HAP-1 (cell line): ENCODE measurements around the gene FGR.
"Not testable (repeated sequence)": the region's sequence is repeated elsewhere in the genome, so short reads cannot be mapped to it uniquely, and the experiment has no call there.

Source experiments
- DNase-seq, 2 experiments: peaks; one replicate each; pipeline ENCODE4 v3.0.0-alpha.2; 2016 to 2020; ENCODE audit warnings: low spot score in 2 of 2
- H3K27me3 ChIP-seq: fragments of 250-450 bp; sonication (Bioruptor Pico); 2 replicates; pipeline ENCODE4 v1.5.1; 2020; ENCODE audit warnings: low read depth, mild to moderate bottlenecking, moderate library complexity
- H3K36me3 ChIP-seq: fragments of 250-450 bp; sonication (Bioruptor Pico); replicated peaks from 2 replicates; pipeline ENCODE4 v1.5.1; 2020; ENCODE audit warnings: mild to moderate bottlenecking
- H3K4me1 ChIP-seq: fragments of 250-450 bp; sonication (Bioruptor Pico); 2 replicates; pipeline ENCODE4 v1.5.1; 2020; ENCODE audit warnings: mild to moderate bottlenecking
- H3K4me3 ChIP-seq: fragments of 250-450 bp; sonication (Bioruptor Pico); 2 replicates; pipeline ENCODE4 v1.5.1; 2020; ENCODE audit warnings: mild to moderate bottlenecking, moderate library complexity
- H3K9me3 ChIP-seq: fragments of 250-450 bp; sonication (Bioruptor Pico); 2 replicates; pipeline ENCODE4 v1.5.1; 2020; ENCODE audit warnings: mild to moderate bottlenecking, moderate library complexity
- in situ Hi-C: fragments of 300-500 bp; cut with MboI; formaldehyde crosslinking; loops from 3 replicates; pipeline ENCODE4 v1.14.3; 2020; ENCODE audit warnings: low sequenced_read_pairs, inconsistent platforms, mixed read lengths

FGR gene

GRCh38 chr1:27623327-27624212, 11.4 kb downstream of the FGR start:
- in situ Hi-C loops, result no loop called here
- no peak overlapping the region for H3K4me3 ChIP-seq
- H3K9me3 ChIP-seq, result no peaks in the 10 kb centered on the region
- no peaks in the 10 kb centered on the region for H3K36me3 ChIP-seq
- peaks cover 8% of the 10 kb centered on the region for H3K4me1 ChIP-seq
- H3K27me3 ChIP-seq, result no peaks in the 10 kb centered on the region
- DNase-seq, result no peak

- in situ Hi-C loops, result no loop called here
- peak; percentile 44 to 62 for DNase-seq
- H3K9me3 ChIP-seq, result no peaks in the 10 kb centered on the region
Measured at GRCh38 chr1:27622828-27623227, 12.2 kb downstream of the FGR start.

GRCh38 chr1:27621051-27621920, 13.7 kb downstream of the FGR start:
- in situ Hi-C loops, result no loop called here

More at GRCh38 chr1:27622828-27623227, 12.2 kb downstream of the FGR start:
- Histone ChIP-seq H3K27me3 (no peaks in the 10 kb centered on the region), H3K4me1 (peaks cover 8% of the 10 kb centered on the region), H3K36me3 (no peaks in the 10 kb centered on the region), H3K4me3 (no peak overlapping the region)

GRCh38 chr1:27619782-27620438, 15.1 kb downstream of the FGR start:
- H3K4me3 ChIP-seq, H3K4me1 ChIP-seq, DNase-seq, H3K27me3 ChIP-seq, in situ Hi-C loops, H3K9me3 ChIP-seq, H3K36me3 ChIP-seq: not testable (repeated sequence)

More at GRCh38 chr1:27621051-27621920, 13.7 kb downstream of the FGR start:
- no peaks in the 10 kb centered on the region for H3K36me3 ChIP-seq
- DNase-seq, result no peak
- peaks cover 8% of the 10 kb centered on the region for H3K4me1 ChIP-seq
- H3K27me3 ChIP-seq, result no peaks in the 10 kb centered on the region
- H3K9me3 ChIP-seq, result no peaks in the 10 kb centered on the region
- no peak overlapping the region for H3K4me3 ChIP-seq

- in situ Hi-C loops, result no loop called here
- no peak for DNase-seq
- Histone ChIP-seq H3K4me1 (peaks cover 8% of the 10 kb centered on the region), H3K36me3 (no peaks in the 10 kb centered on the region), H3K27me3 (no peaks in the 10 kb centered on the region), H3K4me3 (no peak overlapping the region), H3K9me3 (no peaks in the 10 kb centered on the region)
Measured at GRCh38 chr1:27618341-27619082, 16.5 kb downstream of the FGR start.

GRCh38 chr1:27617420-27617819, 17.6 kb downstream of the FGR start:
- H3K9me3 ChIP-seq, result no peaks in the 10 kb centered on the region
- in situ Hi-C loops, result no loop called here
- peaks cover 2% of the 10 kb centered on the region for H3K4me1 ChIP-seq
- DNase-seq, result no peak
- no peaks in the 10 kb centered on the region for H3K27me3 ChIP-seq
- H3K4me3 ChIP-seq, result no peak overlapping the region
- H3K36me3 ChIP-seq, result no peaks in the 10 kb centered on the region

- H3K4me3 ChIP-seq, result no peak overlapping the region
- no peaks in the 10 kb centered on the region for H3K4me1 ChIP-seq
- in situ Hi-C loops, result no loop called here
- no peaks in the 10 kb centered on the region for H3K27me3 ChIP-seq
- DNase-seq, result no peak
- H3K9me3 ChIP-seq, result no peaks in the 10 kb centered on the region
- H3K36me3 ChIP-seq, result no peaks in the 10 kb centered on the region
Measured at GRCh38 chr1:27616441-27616840, 18.5 kb downstream of the FGR start.

GRCh38 chr1:27615346-27616192, 19.4 kb downstream of the FGR start:
- Histone ChIP-seq H3K4me1 (no peaks in the 10 kb centered on the region), H3K4me3 (no peak overlapping the region), H3K9me3 (no peaks in the 10 kb centered on the region), H3K36me3 (no peaks in the 10 kb centered on the region), H3K27me3 (no peaks in the 10 kb centered on the region; the same call in 1 of the 2 replicates)
- in situ Hi-C loops, result no loop called here
- no peak for DNase-seq

GRCh38 chr1:27614625-27615344, 20.2 kb downstream of the FGR start:
- Histone ChIP-seq H3K4me1 (no peaks in the 10 kb centered on the region), H3K4me3 (no peak overlapping the region), H3K27me3 (no peaks in the 10 kb centered on the region; the same call in 1 of the 2 replicates), H3K36me3 (no peaks in the 10 kb centered on the region), H3K9me3 (no peaks in the 10 kb centered on the region)
- in situ Hi-C loops, result no loop called here
- DNase-seq, result no peak

GRCh38 chr1:27614043-27614624, 20.9 kb downstream of the FGR start:
- no peaks in the 10 kb centered on the region; the same call in 1 of the 2 replicates for H3K27me3 ChIP-seq
- no peaks in the 10 kb centered on the region for H3K9me3 ChIP-seq
- in situ Hi-C loops, result no loop called here
- H3K4me1 ChIP-seq, result no peaks in the 10 kb centered on the region
- H3K4me3 ChIP-seq, result no peak overlapping the region
- DNase-seq, result no peak
- no peaks in the 10 kb centered on the region for H3K36me3 ChIP-seq

GRCh38 chr1:27612718-27613117, 22.3 kb downstream of the FGR start:
- no peaks in the 10 kb centered on the region for H3K9me3 ChIP-seq
- H3K4me3 ChIP-seq, result no peak overlapping the region
- in situ Hi-C loops, result no loop called here
- no peaks in the 10 kb centered on the region for H3K4me1 ChIP-seq
- H3K36me3 ChIP-seq, result no peaks in the 10 kb centered on the region
- H3K27me3 ChIP-seq, result no peaks in the 10 kb centered on the region; the same call in 1 of the 2 replicates
- DNase-seq, result no peak

GRCh38 chr1:27611450-27611849, 23.5 kb downstream of the FGR start:
- H3K27me3 ChIP-seq, result no peaks in the 10 kb centered on the region; the same call in 1 of the 2 replicates
- in situ Hi-C loops, result no loop called here
- DNase-seq, result no peak
- no peaks in the 10 kb centered on the region for H3K4me1 ChIP-seq
- H3K9me3 ChIP-seq, result no peaks in the 10 kb centered on the region
- no peak overlapping the region for H3K4me3 ChIP-seq
- no peaks in the 10 kb centered on the region for H3K36me3 ChIP-seq
